ENCODE measurements around the gene ZNF787.

GRCh38 chr19:56150358-56150757, 29.3 kb upstream of the ZNF787 start:
- TF ChIP-seq CTCF (IDR thresholded peaks at IDR 0.05) (no peak), REST (IDR thresholded peaks at IDR 0.05; ENCODE audit: insufficient read depth in 1 of 2, low read depth in 2 of 2, low read length in 1 of 2) (no peak), SIN3A (IDR thresholded peaks at IDR 0.05; ENCODE audit: borderline replicate concordance, insufficient read depth, low read depth, low read length) (no peak), POLR2AphosphoS5 (IDR thresholded peaks at IDR 0.05; ENCODE audit: low read depth, low read length) (no peak)

Measured in Panc1 (cell line).